Neural cell (in vitro differentiated cells): ENCODE measurements around the gene FNDC11. TPM values are rescaled to one million over a fixed set of nuclear protein-coding genes. Genes with fewer than 3 reads are reported as not detected.

Experiments
- H2AFZ ChIP-seq: fragments of 200-600, 300-800 bp; sonication (generic), shearing (Covaris generic); 2 replicates; pipeline ENCODE4 v1.6.0; 2014; ENCODE audit warnings: low read depth, mild to moderate bottlenecking, antibody characterized with exemption, low read length, moderate library complexity
- H3F3A ChIP-seq: fragments of 200-600 bp; shearing (Covaris generic); 2 replicates; pipeline ENCODE4 v1.6.1; 2016; ENCODE audit warnings: mild to moderate bottlenecking, moderate library complexity, mixed read lengths, antibody characterized with exemption, low read length; ENCODE audit not compliant: insufficient read depth, poor library complexity, severe bottlenecking
- H3K27ac ChIP-seq: fragments of 200-600, 300-800 bp; sonication (generic), shearing (Covaris generic); 2 replicates; pipeline ENCODE4 v1.5.1; 2014; ENCODE audit warnings: mild to moderate bottlenecking, low read length, moderate library complexity
- H3K27me3 ChIP-seq: fragments of 300-800, 200-600 bp; sonication (generic), shearing (Covaris generic); 2 replicates; pipeline ENCODE4 v1.6.0; 2014; ENCODE audit warnings: mild to moderate bottlenecking, low read depth, low read length, moderate library complexity; ENCODE audit not compliant: insufficient read depth
- H3K36me3 ChIP-seq: fragments of 300-800, 200-600 bp; sonication (generic), shearing (Covaris generic); 2 replicates; pipeline ENCODE4 v1.5.1; 2014; ENCODE audit warnings: mild to moderate bottlenecking, antibody characterized with exemption, low read length, moderate library complexity; ENCODE audit not compliant: insufficient read depth
- H3K4me2 ChIP-seq: fragments of 300-800, 200-600 bp; sonication (generic), shearing (Covaris generic); 2 replicates; pipeline ENCODE4 v1.6.0; 2014; ENCODE audit warnings: mild to moderate bottlenecking, low read length
- H3K4me3 ChIP-seq: fragments of 300-800, 200-600 bp; sonication (generic), shearing (Covaris generic); 2 replicates; pipeline ENCODE4 v1.5.1; 2014; ENCODE audit warnings: mild to moderate bottlenecking, low read length, moderate library complexity
- H3K79me2 ChIP-seq: fragments of 200-600 bp; shearing (Covaris generic); replicated peaks from 2 replicates; pipeline ENCODE4 v1.6.0; 2014; ENCODE audit warnings: mild to moderate bottlenecking, low read length, moderate library complexity; ENCODE audit not compliant: insufficient read depth
- H3K9ac ChIP-seq: fragments of 300-800, 200-600 bp; sonication (generic), shearing (Covaris generic); 2 replicates; pipeline ENCODE4 v1.6.1; 2016; ENCODE audit warnings: mild to moderate bottlenecking, low read length, mixed read lengths
- H3K9me2 ChIP-seq: fragments of 200-600 bp; shearing (Covaris generic); 2 replicates; pipeline ENCODE4 v1.6.1; 2016; ENCODE audit warnings: mild to moderate bottlenecking, low read length, mixed read lengths; ENCODE audit not compliant: insufficient read depth
- H3K9me3 ChIP-seq: fragments of 200-600, 300-800 bp; sonication (generic), shearing (Covaris generic); 2 replicates; pipeline ENCODE4 v1.6.1; 2016; ENCODE audit warnings: mild to moderate bottlenecking, mixed run types, low read length, moderate library complexity, mixed read lengths
- H4K20me1 ChIP-seq: fragments of 200-600 bp; shearing (Covaris generic); 2 replicates; pipeline ENCODE4 v1.6.1; 2016; ENCODE audit warnings: mild to moderate bottlenecking, mixed run types; ENCODE audit not compliant: insufficient read depth
- EP300 ChIP-seq: fragments of 450-650 bp; conservative IDR thresholded peaks from 2 replicates; pipeline ENCODE4 v1.6.1; 2014; ENCODE audit warnings: antibody characterized with exemption, mild to moderate bottlenecking, moderate library complexity; ENCODE audit not compliant: poor library complexity, severe bottlenecking
- EZH2 ChIP-seq: fragments of 200-600, 300-800 bp; shearing (Covaris generic), sonication (generic); IDR thresholded peaks from 2 replicates; pipeline ENCODE4 v1.6.1; 2014; ENCODE audit warnings: antibody characterized with exemption, low read length, borderline replicate concordance, mild to moderate bottlenecking; ENCODE audit not compliant: insufficient read depth, poor library complexity, severe bottlenecking
- MXI1 ChIP-seq: fragments of 450-650 bp; conservative IDR thresholded peaks from 2 replicates; pipeline ENCODE4 v1.6.1; 2014; ENCODE audit warnings: antibody characterized with exemption, mild to moderate bottlenecking; ENCODE audit not compliant: poor library complexity, severe bottlenecking
- POLR2AphosphoS5 ChIP-seq: IDR thresholded peaks from 2 replicates; pipeline ENCODE4 v1.6.1; 2012
- RAD21 ChIP-seq: fragments of 450-650 bp; conservative IDR thresholded peaks from 2 replicates; pipeline ENCODE4 v1.6.1; 2014; ENCODE audit warnings: antibody characterized with exemption, mild to moderate bottlenecking, moderate library complexity
- SMC3 ChIP-seq: fragments of 450-650 bp; conservative IDR thresholded peaks from 2 replicates; pipeline ENCODE4 v1.6.1; 2014; ENCODE audit warnings: antibody characterized with exemption, mild to moderate bottlenecking, moderate library complexity; ENCODE audit not compliant: poor library complexity
- TAF1 ChIP-seq: IDR thresholded peaks from 2 replicates; pipeline ENCODE4 v1.6.1; 2012; ENCODE audit warnings: low read depth
- polyA minus RNA-seq: library from RNA; depleted of rRNA, polyadenylated mRNA; stranded (reverse); fragments of >200 nt; gene quantifications from 2 replicates; pipeline ENCODE4 v1.2.3, GENCODE V29; 2014
- polyA plus RNA-seq: library from polyadenylated mRNA; depleted of rRNA; stranded (reverse); fragments of >200 nt; gene quantifications from 2 replicates; pipeline ENCODE4 v1.2.3, GENCODE V29; 2014
- TF ChIP-seq, protein P1 (sequence below): IDR thresholded peaks from 2 replicates; pipeline ENCODE4 v1.6.1; 2012; ENCODE audit warnings: borderline replicate concordance
- TF ChIP-seq, protein P2 (sequence below): fragments of 450-650 bp; IDR thresholded peaks from 2 replicates; pipeline ENCODE4 v1.5.1; 2014; ENCODE audit warnings: antibody characterized with exemption, mild to moderate bottlenecking, moderate library complexity; ENCODE audit not compliant: poor library complexity, severe bottlenecking

Gene FNDC11, protein sequence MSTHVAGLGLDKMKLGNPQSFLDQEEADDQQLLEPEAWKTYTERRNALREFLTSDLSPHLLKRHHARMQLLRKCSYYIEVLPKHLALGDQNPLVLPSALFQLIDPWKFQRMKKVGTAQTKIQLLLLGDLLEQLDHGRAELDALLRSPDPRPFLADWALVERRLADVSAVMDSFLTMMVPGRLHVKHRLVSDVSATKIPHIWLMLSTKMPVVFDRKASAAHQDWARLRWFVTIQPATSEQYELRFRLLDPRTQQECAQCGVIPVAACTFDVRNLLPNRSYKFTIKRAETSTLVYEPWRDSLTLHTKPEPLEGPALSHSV
- 1.9 and 5.2 TPM in 2 replicates for polyA plus RNA-seq
- 0.69 and 2.4 TPM in 2 replicates for polyA minus RNA-seq

GRCh38 chr20:63553933-63554290 lies at the start of gene FNDC11:
Gene FNDC11 (plus strand): TSS chr20:63554159. CDS start chr20:63555664, 1,505 bp downstream.
- no peaks in the 10 kb centered on the region for H4K20me1 ChIP-seq
- H3K9me2 ChIP-seq, result no peaks in the 10 kb centered on the region
- TF ChIP-seq SMC3 (no peak), EP300 (no peak), POLR2AphosphoS5 (no peak), RAD21 (no peak), TAF1 (no peak), EZH2 (no peak)
- TF ChIP-seq, protein P1, sequence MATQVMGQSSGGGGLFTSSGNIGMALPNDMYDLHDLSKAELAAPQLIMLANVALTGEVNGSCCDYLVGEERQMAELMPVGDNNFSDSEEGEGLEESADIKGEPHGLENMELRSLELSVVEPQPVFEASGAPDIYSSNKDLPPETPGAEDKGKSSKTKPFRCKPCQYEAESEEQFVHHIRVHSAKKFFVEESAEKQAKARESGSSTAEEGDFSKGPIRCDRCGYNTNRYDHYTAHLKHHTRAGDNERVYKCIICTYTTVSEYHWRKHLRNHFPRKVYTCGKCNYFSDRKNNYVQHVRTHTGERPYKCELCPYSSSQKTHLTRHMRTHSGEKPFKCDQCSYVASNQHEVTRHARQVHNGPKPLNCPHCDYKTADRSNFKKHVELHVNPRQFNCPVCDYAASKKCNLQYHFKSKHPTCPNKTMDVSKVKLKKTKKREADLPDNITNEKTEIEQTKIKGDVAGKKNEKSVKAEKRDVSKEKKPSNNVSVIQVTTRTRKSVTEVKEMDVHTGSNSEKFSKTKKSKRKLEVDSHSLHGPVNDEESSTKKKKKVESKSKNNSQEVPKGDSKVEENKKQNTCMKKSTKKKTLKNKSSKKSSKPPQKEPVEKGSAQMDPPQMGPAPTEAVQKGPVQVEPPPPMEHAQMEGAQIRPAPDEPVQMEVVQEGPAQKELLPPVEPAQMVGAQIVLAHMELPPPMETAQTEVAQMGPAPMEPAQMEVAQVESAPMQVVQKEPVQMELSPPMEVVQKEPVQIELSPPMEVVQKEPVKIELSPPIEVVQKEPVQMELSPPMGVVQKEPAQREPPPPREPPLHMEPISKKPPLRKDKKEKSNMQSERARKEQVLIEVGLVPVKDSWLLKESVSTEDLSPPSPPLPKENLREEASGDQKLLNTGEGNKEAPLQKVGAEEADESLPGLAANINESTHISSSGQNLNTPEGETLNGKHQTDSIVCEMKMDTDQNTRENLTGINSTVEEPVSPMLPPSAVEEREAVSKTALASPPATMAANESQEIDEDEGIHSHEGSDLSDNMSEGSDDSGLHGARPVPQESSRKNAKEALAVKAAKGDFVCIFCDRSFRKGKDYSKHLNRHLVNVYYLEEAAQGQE, result no peak
- TF ChIP-seq, protein P2, sequence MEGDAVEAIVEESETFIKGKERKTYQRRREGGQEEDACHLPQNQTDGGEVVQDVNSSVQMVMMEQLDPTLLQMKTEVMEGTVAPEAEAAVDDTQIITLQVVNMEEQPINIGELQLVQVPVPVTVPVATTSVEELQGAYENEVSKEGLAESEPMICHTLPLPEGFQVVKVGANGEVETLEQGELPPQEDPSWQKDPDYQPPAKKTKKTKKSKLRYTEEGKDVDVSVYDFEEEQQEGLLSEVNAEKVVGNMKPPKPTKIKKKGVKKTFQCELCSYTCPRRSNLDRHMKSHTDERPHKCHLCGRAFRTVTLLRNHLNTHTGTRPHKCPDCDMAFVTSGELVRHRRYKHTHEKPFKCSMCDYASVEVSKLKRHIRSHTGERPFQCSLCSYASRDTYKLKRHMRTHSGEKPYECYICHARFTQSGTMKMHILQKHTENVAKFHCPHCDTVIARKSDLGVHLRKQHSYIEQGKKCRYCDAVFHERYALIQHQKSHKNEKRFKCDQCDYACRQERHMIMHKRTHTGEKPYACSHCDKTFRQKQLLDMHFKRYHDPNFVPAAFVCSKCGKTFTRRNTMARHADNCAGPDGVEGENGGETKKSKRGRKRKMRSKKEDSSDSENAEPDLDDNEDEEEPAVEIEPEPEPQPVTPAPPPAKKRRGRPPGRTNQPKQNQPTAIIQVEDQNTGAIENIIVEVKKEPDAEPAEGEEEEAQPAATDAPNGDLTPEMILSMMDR, result no peak
- H3K9ac ChIP-seq, result peak within 1 kb of the TSS; percentile 54
- peak within 1 kb of the TSS; percentile 45 for H2AFZ ChIP-seq
- no peaks in the 10 kb centered on the region for H3K36me3 ChIP-seq
- H3K9me3 ChIP-seq, result no peaks in the 10 kb centered on the region
- H3K79me2 ChIP-seq, result no peaks in the 10 kb centered on the region
- no peaks in the 10 kb centered on the region for H3K27me3 ChIP-seq
- no peak within 1 kb of the TSS for H3K27ac ChIP-seq
- no peaks in the 10 kb centered on the region for H3F3A ChIP-seq
- no peak within 1 kb of the TSS for H3K4me2 ChIP-seq
- peak within 1 kb of the TSS; percentile 65 for H3K4me3 ChIP-seq

- Histone ChIP-seq H3K36me3 (no peaks in the 10 kb centered on the region), H3K4me2 (no peak overlapping the region), H3K9ac (no peak overlapping the region), H3K27me3 (no peaks in the 10 kb centered on the region), H3K9me3 (peaks cover 9% of the 10 kb centered on the region), H4K20me1 (no peaks in the 10 kb centered on the region), H3K27ac (no peak overlapping the region), H3K9me2 (no peaks in the 10 kb centered on the region), H3F3A (no peaks in the 10 kb centered on the region), H2AFZ (no peak overlapping the region), H3K4me3 (no peak overlapping the region), H3K79me2 (no peaks in the 10 kb centered on the region)
- TF ChIP-seq SMC3, result no peak
- no peak for TF ChIP-seq TAF1
- TF ChIP-seq MXI1, result no peak
- TF ChIP-seq RAD21, result no peak
- TF ChIP-seq POLR2AphosphoS5, result no peak
- TF ChIP-seq, protein P1, result no peak
- no peak for TF ChIP-seq EZH2
- TF ChIP-seq, protein P2, result no peak
- no peak for TF ChIP-seq EP300
These were observed 49.3 kb upstream of the FNDC11 start for GRCh38 chr20:63504642-63505041.
